HG02588 (cell line): Measurements from ENCODE around the gene PRKCH.

Experiments
- ATAC-seq: cut with Tn5 transposase; IDR thresholded peaks from one replicate; pipeline ENCODE4 v1.9.1; 2021; ENCODE audit warnings: mild to moderate bottlenecking, moderate library complexity; ENCODE audit not compliant: unreplicated experiment

PRKCH gene

DNA sequence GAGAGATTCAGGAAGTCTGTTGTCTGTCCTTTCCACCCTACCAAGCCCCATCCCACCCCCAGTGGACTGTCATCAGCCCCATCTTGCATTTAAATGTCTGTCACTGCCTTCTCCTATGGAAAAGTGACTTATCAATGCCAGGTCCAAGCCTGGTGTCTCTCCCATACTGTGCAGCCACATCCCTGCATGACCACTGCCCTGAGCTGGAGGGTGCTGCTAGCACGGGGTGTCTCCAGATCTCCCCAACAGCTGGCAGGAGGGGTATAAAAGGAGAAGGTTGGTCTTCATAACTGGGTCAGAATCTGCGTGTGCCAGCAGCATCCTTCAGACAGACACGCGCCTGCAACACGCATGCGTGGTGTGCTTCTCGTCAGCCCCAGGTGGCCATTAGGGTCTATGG lies 219.6 kb downstream of the PRKCH start:
- ATAC-seq, result no peak

DNA sequence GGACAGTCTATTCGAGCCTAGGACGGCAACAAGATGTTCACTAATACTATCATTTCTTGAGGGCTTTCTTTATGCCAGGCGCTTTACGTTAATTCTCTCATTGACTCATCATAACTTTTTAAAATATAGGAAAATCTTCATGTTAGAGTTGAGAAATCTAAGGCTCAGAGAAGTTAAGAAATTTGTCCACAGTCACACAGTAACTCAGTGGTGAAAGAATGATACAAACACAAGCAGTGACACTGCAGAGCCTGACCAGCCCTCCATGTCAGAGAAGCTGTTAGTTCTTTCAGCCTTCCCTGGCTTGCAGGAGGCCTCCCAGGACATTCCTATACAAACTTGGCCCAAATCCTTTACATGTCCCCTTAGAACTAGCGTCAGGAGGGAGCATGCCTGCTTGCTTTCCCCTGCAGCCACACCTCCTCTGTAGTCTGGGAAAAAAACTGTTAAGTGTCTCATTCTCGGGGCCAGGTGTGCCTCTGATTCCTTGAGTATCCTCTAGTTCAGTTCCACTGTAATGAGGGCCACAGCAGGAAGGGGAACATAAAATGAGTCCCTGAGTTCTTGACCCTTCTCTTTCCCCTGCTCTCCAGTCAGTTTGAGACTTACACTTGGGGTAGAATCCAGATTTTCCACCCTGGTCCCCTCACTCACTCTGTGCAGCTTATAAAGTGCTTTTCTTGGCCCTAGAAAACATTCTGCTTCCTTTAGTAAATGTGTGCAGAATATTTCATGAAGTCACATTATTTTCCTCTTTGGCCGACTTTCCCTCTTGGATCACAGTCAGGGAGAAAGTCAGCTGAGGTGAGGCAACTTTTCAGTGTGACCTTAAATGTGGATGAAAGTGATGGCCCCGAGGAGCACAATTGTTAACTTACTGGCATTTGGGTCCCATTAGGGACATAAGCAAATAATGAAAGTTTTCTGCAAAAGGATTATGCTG lies 221.7 kb downstream of the PRKCH start:
- no peak for ATAC-seq

DNA sequence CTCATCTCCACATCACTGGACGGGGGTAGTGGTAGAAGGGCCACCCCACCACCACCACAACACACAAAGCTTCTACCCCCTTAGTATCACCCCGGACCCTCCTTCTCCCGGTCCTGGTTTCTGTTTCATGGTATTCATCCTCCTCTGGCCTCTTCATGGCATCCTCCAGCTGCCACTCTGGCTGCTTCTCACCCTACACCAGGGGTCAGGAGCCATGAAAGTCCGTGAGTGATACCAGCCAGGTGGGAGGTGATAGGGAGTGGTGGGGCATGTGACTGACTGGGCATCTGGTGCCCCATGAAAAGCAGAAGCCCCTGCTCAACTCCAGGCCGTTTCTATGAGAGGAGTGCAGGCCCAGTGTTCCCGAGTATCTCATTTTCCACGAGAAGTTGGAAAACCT lies 222.6 kb downstream of the PRKCH start:
- no peak for ATAC-seq

DNA sequence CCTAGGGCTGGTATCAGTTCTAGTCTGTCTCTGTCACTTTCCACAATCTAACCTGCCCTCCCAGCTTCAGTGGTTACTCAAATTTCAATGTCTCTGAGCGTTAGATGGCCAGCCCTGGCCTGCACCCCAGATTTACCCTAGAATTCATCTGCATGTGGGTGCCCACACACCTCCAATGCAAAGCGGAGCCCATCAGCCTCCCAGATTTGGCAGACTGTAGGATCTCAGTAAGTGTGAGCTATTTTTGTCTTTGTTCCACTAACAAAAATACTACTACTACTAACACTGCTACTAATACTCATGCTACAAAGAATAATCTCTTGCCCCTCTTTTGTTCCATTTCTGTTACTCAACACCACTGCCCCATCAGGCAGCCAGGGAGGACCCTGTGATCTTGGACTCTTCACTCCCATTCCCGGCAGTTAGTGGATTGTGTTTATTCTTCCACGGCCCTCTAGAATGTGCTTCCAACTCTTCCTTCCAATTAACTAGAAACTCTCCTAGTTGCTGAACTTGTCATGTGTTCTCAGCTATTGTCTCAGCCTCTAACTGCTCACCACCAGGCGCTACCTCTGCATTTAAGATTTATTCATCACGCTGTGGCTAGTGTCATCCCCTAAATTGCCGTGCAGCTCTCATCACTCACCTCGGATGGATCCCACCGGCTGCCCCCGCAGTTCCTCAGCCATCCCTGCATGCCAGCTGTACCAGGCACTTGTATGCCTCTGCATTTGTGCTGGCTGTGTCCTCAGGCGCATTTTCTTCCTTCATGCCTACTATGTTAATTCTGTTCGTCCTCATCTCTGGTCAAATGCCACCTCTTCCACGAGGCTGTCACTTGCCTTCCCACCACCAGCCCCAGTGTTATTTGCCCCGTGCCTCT lies 223.3 kb downstream of the PRKCH start:
- no peak for ATAC-seq

DNA sequence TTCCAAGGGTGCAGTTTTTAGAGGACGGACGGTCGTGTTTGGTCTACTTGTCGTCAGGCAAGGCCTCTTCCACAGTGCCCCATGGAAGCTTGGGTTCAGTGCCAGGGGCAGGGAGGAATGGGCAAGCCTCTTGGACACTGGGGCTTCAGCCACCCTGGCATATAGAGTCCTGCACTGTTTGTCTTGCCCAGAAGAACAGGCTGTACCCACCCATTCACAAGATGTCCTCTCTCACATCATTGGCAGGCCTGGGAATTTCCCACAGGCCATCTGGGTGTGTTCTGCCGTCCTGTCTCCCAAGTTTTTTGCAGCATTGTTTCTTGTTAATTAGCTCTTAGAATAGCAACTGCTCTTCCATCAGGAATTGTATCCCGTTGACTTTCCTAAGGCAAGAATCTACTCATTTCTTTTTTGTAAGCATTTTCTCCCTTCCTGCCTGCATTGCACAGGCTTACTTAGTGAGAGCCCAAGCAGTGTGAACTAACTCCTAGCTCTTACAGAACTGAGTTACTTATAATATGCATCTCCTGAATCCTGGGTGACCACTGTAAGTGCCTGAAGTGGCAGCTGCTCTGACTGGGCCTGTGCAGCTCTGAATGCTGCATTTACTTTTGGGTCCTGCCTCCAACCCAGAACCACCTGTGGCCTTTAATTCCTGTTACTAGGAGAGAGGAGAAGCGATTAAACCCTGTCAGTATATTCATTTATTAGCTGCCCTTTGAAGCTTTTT lies 224.5 kb downstream of the PRKCH start:
- no peak for ATAC-seq

DNA sequence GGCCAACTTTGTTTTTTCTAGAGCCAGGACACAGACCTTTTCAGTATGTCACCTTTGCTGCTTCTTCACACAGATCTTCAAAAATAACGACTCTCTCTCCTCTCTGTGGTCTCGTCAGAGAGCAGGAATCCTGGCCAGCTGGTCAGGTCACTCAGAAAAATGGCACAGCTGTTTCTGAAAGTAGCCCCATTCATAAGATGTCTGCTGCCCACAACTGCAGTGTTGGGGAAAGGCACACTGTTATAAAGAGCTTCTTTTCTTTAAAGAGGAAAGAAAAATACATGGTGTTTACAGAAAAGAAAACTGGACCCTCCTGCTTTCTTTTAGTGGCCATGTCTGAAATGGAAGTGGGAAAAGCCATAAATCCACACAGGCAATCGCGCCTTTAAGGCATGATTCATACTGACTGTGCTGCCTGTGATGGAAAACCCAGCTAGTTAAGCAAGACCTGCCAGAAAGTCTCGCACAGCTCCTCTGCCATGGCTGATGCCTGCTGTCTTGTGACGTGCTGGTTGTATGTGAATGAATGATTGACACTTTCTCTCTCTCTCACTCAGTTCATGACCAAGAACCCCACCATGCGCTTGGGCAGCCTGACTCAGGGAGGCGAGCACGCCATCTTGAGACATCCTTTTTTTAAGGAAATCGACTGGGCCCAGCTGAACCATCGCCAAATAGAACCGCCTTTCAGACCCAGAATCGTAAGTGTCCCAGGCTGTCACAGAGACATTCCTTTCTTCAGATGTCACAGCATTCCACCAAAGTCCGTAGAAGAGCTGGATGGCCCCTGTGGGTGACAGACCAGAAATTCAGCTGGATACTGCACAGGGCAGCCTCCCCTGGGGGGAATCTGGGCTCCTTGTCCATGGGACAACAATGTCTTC lies 226.0 kb downstream of the PRKCH start:
- ATAC-seq, result no peak

DNA sequence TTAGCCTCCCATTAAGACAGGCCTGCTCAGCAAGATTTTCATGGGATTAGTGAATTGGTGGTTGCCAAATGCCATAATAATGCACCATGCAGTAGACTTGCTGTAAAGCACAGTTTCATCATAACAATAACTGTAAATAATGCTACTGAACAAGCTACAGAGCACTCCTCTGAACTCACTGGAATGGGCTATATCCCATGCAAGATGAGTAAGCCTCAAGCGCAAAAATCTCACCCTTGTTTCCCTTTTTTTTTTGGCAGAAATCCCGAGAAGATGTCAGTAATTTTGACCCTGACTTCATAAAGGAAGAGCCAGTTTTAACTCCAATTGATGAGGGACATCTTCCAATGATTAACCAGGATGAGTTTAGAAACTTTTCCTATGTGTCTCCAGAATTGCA lies 228.0 kb downstream of the PRKCH start:
- no peak for ATAC-seq

DNA sequence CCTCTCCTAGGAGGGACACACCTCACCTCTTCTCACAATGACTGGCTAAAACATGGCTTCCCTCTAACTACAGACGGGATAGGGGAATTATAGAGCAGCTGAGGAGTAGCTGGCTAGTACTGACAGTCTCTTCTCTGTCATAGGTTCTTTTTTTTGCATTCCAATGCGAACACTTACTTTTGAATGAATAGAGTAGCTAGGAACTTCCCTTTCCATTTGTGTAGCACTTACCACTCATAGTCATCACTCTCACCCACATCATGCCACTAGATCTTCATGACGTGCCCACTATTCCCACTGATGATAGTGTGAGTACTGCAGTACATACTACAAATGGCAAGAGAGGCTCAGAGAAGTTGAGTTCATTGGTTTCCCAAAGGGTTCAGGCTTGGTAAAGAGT lies 230.0 kb downstream of the PRKCH start:
- ATAC-seq, result no peak

DNA sequence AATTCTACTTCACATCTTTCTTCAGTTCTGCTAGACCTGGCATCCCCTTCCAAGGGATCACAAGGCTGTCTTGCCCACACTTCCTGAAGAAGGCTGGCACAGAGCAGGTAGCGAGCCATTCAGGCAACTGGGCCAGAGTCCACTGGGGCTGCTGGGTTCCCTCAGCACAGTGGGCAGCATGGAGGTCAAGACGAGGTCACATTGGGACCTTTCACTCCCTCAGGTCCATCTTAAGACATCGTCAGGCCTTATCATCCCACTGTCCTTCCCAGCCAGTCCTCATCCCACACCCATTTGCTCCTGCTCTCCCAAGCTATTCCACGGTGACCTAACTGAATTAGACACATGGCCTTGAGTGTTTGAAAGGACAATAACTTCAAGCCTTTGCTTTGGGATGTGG lies 230.9 kb downstream of the PRKCH start:
- ATAC-seq, result no peak

DNA sequence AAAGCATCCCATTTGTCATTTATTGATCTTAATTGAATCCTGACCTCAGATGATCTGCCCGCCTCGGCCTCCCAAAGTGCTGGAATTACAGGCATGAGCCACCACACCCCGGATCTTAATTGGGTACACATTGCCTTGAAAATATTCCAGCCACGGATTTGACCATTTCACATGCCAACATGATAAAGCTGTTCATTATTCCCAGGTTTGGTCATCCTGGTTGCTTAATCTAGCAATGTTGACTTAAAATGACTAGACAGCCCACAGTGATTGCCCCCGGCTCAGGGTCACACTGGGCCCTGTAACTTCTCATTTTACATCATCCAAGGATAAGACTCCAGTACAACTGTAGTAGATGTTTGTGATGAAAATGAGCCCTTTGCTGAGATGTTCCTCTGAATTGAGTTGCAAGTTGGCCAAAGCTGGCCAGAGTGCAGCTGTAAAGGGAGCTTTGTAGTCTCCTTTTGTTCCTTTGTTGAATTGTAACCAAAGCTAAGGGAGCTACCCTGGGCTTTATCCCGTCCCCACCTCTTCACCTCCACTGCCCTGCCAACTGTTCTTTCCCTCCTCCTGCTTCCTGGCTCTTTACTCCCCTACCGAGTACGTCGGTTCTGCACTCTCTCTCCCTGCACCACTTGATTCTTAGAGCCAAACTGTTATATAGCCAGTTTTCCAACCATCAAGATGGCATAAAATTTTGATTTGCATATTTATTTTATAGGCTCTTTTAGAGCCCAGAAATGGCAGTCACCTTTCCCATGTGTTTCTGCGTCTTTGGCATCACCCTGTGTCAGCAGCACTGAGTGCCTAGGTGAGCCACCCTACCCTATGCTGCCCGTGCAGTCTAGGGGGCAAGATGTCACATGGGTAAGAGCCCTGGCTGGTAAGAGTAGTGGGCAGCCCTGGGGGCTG lies 232.6 kb downstream of the PRKCH start:
- no peak for ATAC-seq

DNA sequence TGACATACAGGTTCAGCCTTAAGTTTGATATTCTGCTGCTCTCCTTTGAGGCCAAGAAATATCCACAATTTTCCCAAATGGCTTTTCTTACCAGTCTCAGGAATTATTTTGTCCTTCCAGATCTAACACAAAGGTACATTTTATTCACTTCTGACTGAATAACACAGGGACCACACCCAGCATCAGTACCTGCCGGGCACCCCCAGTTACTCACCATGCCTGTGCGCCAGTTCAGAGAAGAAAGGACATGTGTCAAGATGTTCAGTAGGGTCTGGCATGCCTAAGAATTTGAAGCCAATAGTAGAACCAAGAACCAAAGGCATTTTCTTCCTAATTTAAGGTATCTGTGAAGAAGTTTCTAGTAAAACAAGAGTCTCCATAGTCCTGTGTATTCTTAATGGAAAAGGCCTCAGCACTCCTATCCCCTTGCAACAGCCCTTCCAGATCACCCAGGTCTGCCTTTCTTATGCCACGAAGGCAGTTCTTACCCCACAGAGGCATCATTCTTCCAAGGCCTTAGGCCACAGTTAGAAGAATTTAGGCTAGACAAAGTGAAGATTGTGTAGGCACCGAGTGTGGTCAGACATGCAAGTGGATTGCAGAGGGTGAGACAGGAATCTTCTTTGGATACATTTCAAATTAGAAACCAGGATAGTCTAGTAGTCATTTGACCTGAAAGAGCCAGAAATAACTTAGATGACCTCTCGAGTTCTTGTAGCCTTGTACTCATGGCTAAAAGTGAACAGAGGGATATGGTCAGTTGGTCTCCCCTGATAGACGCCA lies 233.9 kb downstream of the PRKCH start:
- ATAC-seq, result no peak

DNA sequence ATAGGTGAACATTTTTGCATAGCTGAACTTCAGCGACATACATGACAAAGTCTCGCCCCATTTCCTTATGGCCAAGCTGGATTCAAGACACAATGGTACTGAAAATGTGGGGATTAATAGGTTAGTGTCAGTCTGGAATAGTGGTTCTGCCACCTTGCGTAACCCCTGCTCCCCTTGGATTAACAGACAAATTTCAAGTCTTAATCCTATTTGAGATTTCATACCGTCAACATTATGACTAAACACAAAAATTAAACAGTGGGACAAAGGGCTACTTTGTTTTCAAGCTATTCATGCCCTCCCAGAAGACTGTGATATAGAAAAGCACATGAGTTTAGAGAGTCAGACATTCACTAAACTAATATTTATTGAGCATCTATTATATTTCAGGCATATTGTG lies 235.1 kb downstream of the PRKCH start:
- no peak for ATAC-seq

DNA sequence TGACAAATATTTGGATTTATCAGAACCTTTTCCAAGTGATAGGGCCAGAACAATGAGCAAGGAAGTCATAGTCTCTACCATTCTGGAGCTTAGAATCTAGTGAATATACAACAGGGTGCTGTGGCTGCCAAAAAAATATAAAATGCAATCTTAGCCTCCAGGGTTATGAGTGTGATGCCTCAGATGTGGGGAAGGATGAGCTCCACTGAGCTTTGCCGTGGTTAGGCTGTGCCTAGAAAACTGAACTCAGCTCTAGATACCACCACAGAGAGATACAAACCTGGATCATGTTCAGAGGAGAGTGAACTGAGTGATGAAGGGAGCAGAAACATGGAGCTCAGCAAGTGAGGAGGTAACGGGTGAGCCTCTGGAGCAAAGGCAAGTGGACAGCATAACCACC lies 235.9 kb downstream of the PRKCH start:
- ATAC-seq, result no peak

DNA sequence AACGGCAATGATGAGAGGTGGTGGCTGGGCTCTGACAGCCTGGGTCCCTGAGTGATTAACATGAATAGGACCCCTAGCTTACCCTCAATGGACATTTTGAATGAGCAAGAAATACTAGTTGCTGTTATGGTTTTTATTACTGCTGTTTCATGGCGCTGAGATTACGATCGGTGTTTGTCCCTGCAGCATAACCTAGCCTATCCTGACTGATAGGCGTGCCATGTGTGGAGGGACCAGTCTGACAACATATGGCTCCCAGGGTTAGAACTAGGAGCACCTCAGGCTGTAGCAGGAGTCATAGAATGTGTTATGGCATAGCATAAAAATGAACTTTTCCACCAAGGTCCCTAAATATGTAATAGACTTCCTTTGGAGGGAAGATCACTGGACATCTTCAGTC lies 236.5 kb downstream of the PRKCH start:
- no peak for ATAC-seq

DNA sequence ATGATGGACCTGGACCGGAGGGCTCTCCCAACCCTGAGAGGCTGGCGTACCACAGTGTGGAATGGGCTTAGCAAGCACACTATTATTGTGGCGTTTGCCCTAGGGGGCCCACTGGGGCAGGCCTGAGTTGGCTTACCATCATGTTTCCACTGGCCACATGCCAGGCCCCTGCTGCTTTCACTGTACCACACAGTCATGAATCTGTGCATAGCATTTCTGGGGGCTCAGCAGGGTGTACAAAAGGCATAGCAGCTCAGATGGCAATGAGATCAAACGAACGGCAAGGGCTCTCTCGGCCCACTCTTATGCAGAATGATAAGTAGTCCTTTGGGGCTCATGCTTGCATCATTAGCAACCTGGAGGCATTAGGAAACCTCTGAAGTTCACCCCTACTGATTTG lies 236.9 kb downstream of the PRKCH start:
- no peak for ATAC-seq

DNA sequence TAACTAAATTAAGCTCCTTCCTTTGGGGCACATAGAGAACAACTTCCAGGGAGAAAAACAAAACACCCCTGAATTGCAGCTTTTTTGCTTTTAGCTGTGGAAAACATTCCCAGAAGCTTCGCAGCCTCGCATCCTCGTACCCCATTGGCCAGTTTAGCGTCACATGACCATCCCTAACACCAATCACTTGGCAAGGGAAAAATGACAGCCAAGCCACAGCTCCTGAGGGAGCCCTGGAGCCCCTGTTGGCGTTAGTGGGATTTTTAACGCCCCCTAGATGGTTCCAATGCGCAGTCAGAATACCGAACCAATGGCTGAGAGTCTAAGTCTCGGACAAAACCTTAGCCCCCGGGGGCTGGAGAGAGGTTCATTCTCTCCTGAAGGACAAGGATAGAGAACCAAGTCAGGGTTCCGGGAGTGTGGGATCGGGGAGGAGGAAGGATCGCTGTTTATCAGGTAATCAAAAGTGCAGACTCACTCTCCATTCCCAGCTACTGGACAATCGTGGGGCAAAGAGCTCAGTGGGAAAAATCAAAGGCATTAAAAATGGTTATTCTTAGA lies 238.3 kb downstream of the PRKCH start:
- no peak for ATAC-seq

DNA sequence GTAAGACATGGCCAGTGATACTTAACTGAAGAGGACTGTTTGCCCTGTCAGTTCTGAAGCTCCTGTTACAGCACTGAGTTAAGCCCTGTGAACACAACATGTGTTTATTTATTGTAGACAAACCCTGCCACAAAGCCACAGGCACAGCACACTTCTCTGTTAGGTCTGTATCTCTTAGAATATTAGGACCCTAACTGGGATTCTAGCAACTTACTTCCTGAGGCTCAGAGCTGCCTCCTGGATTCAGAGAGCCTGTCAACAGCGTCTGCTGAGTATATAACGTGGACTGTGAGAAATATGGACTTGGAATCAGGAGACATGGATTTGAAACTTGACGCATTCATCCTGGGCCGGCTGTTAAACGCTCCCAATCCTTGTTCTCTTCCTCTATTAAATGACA lies 238.9 kb downstream of the PRKCH start:
- ATAC-seq, result no peak

DNA sequence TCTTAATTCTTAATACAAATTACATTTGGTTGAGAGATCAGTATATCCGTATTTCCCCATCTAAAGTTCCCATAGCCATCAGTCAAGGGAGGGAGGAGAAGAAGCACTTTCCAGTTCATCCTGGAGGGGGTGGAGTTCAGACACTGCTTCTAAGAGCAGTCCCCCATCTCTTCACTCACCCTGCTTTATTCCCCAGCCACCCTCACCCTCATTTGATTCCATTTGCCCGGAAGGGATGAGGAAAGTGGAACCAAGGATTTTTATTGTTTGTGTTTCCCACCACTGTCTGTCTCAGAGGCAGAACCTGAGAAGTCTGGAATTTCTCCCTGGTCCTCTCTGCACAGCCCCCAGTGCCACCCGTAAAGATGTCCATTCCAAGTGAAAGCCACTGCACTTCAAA lies 239.7 kb downstream of the PRKCH start:
- ATAC-seq, result no peak
